ENCODE results near the gene KIZ. TPM values are rescaled to one million over a fixed set of nuclear protein-coding genes. Genes with fewer than 3 reads are reported as not detected.

The KIZ gene
- total RNA-seq, 4 donors from 2014 or later, result 21.1 to 66.6 (median 34.6) TPM

GRCh38 chr20:21109144-21109543, 16.7 kb upstream of the KIZ start:
- DNase-seq (no peak), ATAC-seq (no peak)
- intact Hi-C loops (cut with DNase I; ENCODE audit: low total_unique reads), result loop anchor here (10.0 kb wide), 1 partner anchor 396 kb away; no protein-coding TSS in a partner anchor
- peaks cover 0 to 14% of the 10 kb centered on the region in 2 donors for H3K4me1 ChIP-seq
- H3K9me3 ChIP-seq, result no peaks in the 10 kb centered on the region
- no peaks in the 10 kb centered on the region for H3K36me3 ChIP-seq
- no peak overlapping the region for H3K4me3 ChIP-seq
- in situ Hi-C loops (cut with MboI; ENCODE audit: low sequenced_read_pairs in 4 of 4), result no loop called here
- TF ChIP-seq POLR2A (IDR thresholded peaks at IDR 0.05), result no peak
- TF ChIP-seq CTCF (IDR thresholded peaks at IDR 0.05 in 4 of 5, conservative IDR thresholded peaks at IDR 0.05 in 1 of 5), result no peak
- H3K27me3 ChIP-seq, result peaks cover 35 to 49% (median 42%) of the 10 kb centered on the region in 3 donors
- no peak overlapping the region for H3K27ac ChIP-seq

- Histone ChIP-seq H3K27ac (no peak overlapping the region), H3K9me3 (no peaks in the 10 kb centered on the region), H3K4me3 (no peak overlapping the region), H3K4me1 (peaks cover 0 to 3% of the 10 kb centered on the region in 2 donors), H3K36me3 (no peaks in the 10 kb centered on the region), H3K27me3 (peaks cover 18 to 32% (median 25%) of the 10 kb centered on the region in 3 donors)
- TF ChIP-seq CTCF (IDR thresholded peaks at IDR 0.05 in 4 of 5, conservative IDR thresholded peaks at IDR 0.05 in 1 of 5), result no peak
- no peak for TF ChIP-seq POLR2A (IDR thresholded peaks at IDR 0.05)
- ATAC-seq (no peak), DNase-seq (no peak)
- intact Hi-C loops (cut with DNase I; ENCODE audit: low total_unique reads) (no loop called here), in situ Hi-C loops (cut with MboI; ENCODE audit: low sequenced_read_pairs in 4 of 4) (no loop called here)
Measured at GRCh38 chr20:21110811-21111210, 15.1 kb upstream of the KIZ start.

- no peaks in the 10 kb centered on the region for H3K9me3 ChIP-seq
- H3K4me3 ChIP-seq, result no peak overlapping the region
- DNase-seq (no peak), ATAC-seq (no peak)
- intact Hi-C loops (cut with DNase I; ENCODE audit: low total_unique reads), result no loop called here
- no peak for TF ChIP-seq POLR2A (IDR thresholded peaks at IDR 0.05)
- TF ChIP-seq CTCF (IDR thresholded peaks at IDR 0.05 in 4 of 5, conservative IDR thresholded peaks at IDR 0.05 in 1 of 5), result no peak
- H3K36me3 ChIP-seq, result no peaks in the 10 kb centered on the region
- H3K27ac ChIP-seq, result no peak overlapping the region
- H3K27me3 ChIP-seq, result peaks cover 12 to 26% (median 19%) of the 10 kb centered on the region in 3 donors
- in situ Hi-C loops (cut with MboI; ENCODE audit: low sequenced_read_pairs in 4 of 4), result no loop called here
- H3K4me1 ChIP-seq, result no peaks in the 10 kb centered on the region
Measured at GRCh38 chr20:21111416-21111815, 14.5 kb upstream of the KIZ start.

GRCh38 chr20:21113697-21114096, 12.2 kb upstream of the KIZ start:
- no peaks in the 10 kb centered on the region for H3K9me3 ChIP-seq
- no peak overlapping the region for H3K27ac ChIP-seq
- intact Hi-C loops (cut with DNase I; ENCODE audit: low total_unique reads), result no loop called here
- TF ChIP-seq CTCF (IDR thresholded peaks at IDR 0.05 in 4 of 5, conservative IDR thresholded peaks at IDR 0.05 in 1 of 5), result no peak
- no peak for TF ChIP-seq POLR2A (IDR thresholded peaks at IDR 0.05)
- in situ Hi-C loops (cut with MboI; ENCODE audit: low sequenced_read_pairs in 4 of 4), result no loop called here
- no peak for ATAC-seq
- no peak overlapping the region for H3K4me3 ChIP-seq
- no peak for DNase-seq
- peaks cover 0 to 6% (median 0%) of the 10 kb centered on the region in 3 donors for H3K27me3 ChIP-seq
- H3K36me3 ChIP-seq, result no peaks in the 10 kb centered on the region
- H3K4me1 ChIP-seq, result no peaks in the 10 kb centered on the region

- ATAC-seq, result no peak
- Histone ChIP-seq H3K36me3 (no peaks in the 10 kb centered on the region), H3K4me1 (no peaks in the 10 kb centered on the region), H3K27ac (no peak overlapping the region), H3K9me3 (no peaks in the 10 kb centered on the region), H3K4me3 (no peak overlapping the region), H3K27me3 (peaks cover 0 to 3% (median 0%) of the 10 kb centered on the region in 3 donors)
- TF ChIP-seq POLR2A (IDR thresholded peaks at IDR 0.05) (no peak), CTCF (IDR thresholded peaks at IDR 0.05 in 4 of 5, conservative IDR thresholded peaks at IDR 0.05 in 1 of 5) (no peak)
- in situ Hi-C loops (cut with MboI; ENCODE audit: low sequenced_read_pairs in 4 of 4), result no loop called here
- DNase-seq, result no peak
- intact Hi-C loops (cut with DNase I; ENCODE audit: low total_unique reads), result no loop called here
Measured at GRCh38 chr20:21114584-21114983, 11.3 kb upstream of the KIZ start.
